ENCODE data around the gene USP50.

DNA sequence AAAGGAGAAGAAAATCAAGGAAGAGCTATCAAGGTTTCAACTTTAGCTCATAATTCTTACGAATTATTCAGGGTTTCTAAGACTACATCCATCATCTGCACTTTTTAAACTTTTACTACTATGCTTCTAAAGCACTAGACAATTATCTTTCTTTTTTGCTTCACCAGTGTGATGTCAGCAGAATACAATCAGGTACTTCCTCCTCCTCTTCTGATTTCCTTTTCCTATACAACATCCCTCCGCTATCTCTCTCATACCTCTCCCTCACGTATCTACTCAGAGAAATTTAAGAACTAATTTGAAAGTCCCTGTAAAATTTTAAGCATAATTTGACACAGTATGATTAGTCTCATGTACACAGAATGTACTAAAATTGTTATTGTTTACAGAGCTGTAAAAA lies 47.3 kb upstream of the USP50 start:
- TF ChIP-seq, protein P1, sequence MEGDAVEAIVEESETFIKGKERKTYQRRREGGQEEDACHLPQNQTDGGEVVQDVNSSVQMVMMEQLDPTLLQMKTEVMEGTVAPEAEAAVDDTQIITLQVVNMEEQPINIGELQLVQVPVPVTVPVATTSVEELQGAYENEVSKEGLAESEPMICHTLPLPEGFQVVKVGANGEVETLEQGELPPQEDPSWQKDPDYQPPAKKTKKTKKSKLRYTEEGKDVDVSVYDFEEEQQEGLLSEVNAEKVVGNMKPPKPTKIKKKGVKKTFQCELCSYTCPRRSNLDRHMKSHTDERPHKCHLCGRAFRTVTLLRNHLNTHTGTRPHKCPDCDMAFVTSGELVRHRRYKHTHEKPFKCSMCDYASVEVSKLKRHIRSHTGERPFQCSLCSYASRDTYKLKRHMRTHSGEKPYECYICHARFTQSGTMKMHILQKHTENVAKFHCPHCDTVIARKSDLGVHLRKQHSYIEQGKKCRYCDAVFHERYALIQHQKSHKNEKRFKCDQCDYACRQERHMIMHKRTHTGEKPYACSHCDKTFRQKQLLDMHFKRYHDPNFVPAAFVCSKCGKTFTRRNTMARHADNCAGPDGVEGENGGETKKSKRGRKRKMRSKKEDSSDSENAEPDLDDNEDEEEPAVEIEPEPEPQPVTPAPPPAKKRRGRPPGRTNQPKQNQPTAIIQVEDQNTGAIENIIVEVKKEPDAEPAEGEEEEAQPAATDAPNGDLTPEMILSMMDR (IDR thresholded peaks at IDR 0.05): no peak
- no peak for TF ChIP-seq RAD21 (IDR thresholded peaks at IDR 0.05; ENCODE audit: low read length)
- TF ChIP-seq FOXM1 (IDR thresholded peaks at IDR 0.05; ENCODE audit: low read depth): no peak
- no peak for TF ChIP-seq MEF2A (IDR thresholded peaks at IDR 0.05; ENCODE audit: borderline replicate concordance, low read depth)
- TF ChIP-seq, protein P2, sequence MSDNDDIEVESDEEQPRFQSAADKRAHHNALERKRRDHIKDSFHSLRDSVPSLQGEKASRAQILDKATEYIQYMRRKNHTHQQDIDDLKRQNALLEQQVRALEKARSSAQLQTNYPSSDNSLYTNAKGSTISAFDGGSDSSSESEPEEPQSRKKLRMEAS (IDR thresholded peaks at IDR 0.05; ENCODE audit: low read depth): no peak
- no peak for TF ChIP-seq JUND (IDR thresholded peaks at IDR 0.05)
